Adrenal gland (tissue), 12 donors: ENCODE measurements around the gene NEDD1. TPM values are rescaled to one million over a fixed set of nuclear protein-coding genes. Genes with fewer than 3 reads are reported as not detected.

Experiments
- DNase-seq, 7 donors: peaks; one replicate each; pipeline ENCODE4 v3.0.0-alpha.2; 2019 to 2020
- H3K27ac ChIP-seq, 5 donors: fragments of 200-600 bp; sonication (generic) in 4 of 5; 1 replicate in 3 of 5; 2 replicates in 2 of 5; pipeline versions ENCODE4 v1.5.1 to v1.8.0; 2016 to 2020; ENCODE audit warnings: mild to moderate bottlenecking in 1 of 5
- H3K27me3 ChIP-seq: fragments of 200-600 bp; 2 replicates; pipeline ENCODE4 v1.8.0; 2021
- H3K36me3 ChIP-seq, 2 donors: fragments of 200-600 bp; replicated peaks in 1 of 2; 1 replicate in 1 of 2; 2 replicates in 1 of 2; pipeline versions ENCODE4 v1.5.1 to v1.8.0; 2018 to 2022
- H3K4me1 ChIP-seq, 2 donors: fragments of 200-600 bp; replicated peaks in 1 of 2; 1 replicate in 1 of 2; 2 replicates in 1 of 2; pipeline versions ENCODE4 v1.5.1 to v1.8.0; 2018 to 2021
- H3K4me3 ChIP-seq, 4 donors: fragments of 200-600 bp; sonication (generic) in 3 of 4; one replicate each; pipeline ENCODE4 v1.5.1; 2016 to 2018
- H3K9me3 ChIP-seq, 3 donors: fragments of 200-600 bp; sonication (generic) in 1 of 3; replicated peaks in 1 of 3; 1 replicate in 2 of 3; 2 replicates in 1 of 3; pipeline versions ENCODE4 v1.5.1 to v1.8.0; 2016 to 2021
- CTCF ChIP-seq, 6 experiments: fragments of 450-650 bp in 4 of 6; fragments of 200-600 bp in 2 of 6; sonication (generic) in 1 of 6; IDR thresholded peaks; 1 replicate in 5 of 6; 2 replicates in 1 of 6; pipeline versions ENCODE4 v1.5.1 to v1.8.0; 2016 to 2021; ENCODE audit warnings: antibody characterized with exemption in 6 of 6, mild to moderate bottlenecking in 2 of 6, moderate library complexity in 1 of 6
- POLR2A ChIP-seq, 2 donors: fragments of 450-650 bp; IDR thresholded peaks; one replicate each; pipeline ENCODE4 v1.6.1; 2017; ENCODE audit warnings: antibody characterized with exemption in 2 of 2, mild to moderate bottlenecking in 2 of 2, moderate library complexity in 1 of 2
- WGBS, 4 donors: extraction: QIAGEN DNeasy Blood & Tissue Kit in 2 of 4; methylation state at CpG; one replicate each; pipeline versions ENCODE4 v1.1.5 to v1.1.7; 2013 to 2017; 5-methylcytosine and 5-hydroxymethylcytosine counted together
- intact Hi-C, 2 donors: fragments of 100-400 bp; cut with DNase I; formaldehyde crosslinking; loops; one replicate each; pipeline versions ENCODE4 v1.14.1 to v1.15.0; 2022 to 2023
- polyA plus RNA-seq, 3 donors: library from polyadenylated mRNA; stranded (reverse); fragments of 200-250 nt in 2 of 3; fragments of 350-450 nt in 1 of 3; fragmentation: Illumina TruSeq in 1 of 3; extraction: RNeasy Lipid Tissue Mini Kit (QIAGEN cat#74804) in 1 of 3; gene quantifications; one replicate each; pipeline ENCODE4 v1.2.3, GENCODE V29; 2013 to 2014
- total RNA-seq, 9 donors: library from RNA; depleted of rRNA in 4 of 9; stranded (reverse); fragments of >200 nt in 4 of 9; fragments of 120-200 nt in 1 of 9; fragmentation: NEBNext Ultra II Directional in 1 of 9; extraction: Animal tissue kit (Norgen Biotek cat#: 25700) in 1 of 9; gene quantifications; one replicate each; pipeline versions ENCODE4 v1.1.0 to v1.2.4, GENCODE V29; 2013 to 2023
- donor health status: healthy with polysubstance abuse.
- donor health status: Bipolar disorder and iron deficiency.
- donor health status: DM: yes; HTN: yes; CAD: no.
- donor health status: DM: no; HTN: no; CAD: no.
- donor health status: DM: no; HTN: no; CAD: no.
- donor health status: DM: yes; HTN: yes; CAD: no.

Gene NEDD1
- total and polyA plus RNA-seq, 12 donors = 3.5 to 17.6 (median 11.5) TPM

DNA sequence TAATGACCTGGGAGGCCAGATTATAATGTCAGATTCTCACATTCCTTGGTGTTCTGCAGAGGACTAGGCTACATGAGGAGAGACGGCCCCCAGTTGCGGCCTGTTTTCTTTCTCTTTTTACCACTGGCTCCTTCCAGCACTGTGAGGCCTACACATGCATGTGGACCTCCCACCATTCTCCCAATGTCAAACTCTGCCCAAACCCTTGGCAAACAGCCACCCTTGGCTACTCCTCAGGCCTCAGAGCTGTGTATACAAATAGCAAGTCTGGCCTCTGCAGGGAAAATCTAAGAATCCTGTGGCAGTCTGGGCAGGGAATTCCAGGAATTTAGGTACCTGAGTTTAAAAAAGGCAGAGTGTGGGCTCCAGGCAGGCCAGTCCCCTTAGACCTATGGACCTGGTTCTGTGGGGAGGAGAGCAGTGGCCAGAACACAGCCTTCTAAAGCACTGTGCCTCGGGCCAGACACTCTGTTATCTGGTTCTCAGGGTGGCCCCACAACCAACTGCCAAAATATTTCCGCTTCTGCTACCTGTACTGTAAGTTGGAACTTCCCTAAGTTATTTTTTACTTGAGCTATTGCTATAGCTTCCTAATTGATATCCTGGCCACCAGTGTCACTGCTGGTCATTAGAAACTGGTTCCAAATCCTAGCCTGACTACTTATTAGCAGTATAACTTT, 19.9 kb upstream of the NEDD1 start:
- H3K27me3 ChIP-seq = no peaks in the 10 kb centered on the region
- H3K36me3 ChIP-seq = no peaks in the 10 kb centered on the region
- no peak overlapping the region for H3K4me3 ChIP-seq
- 74 to 83% (median 79%) methylated on average over 4 of the region's 4 CpGs for WGBS, 4 donors
- TF ChIP-seq POLR2A (IDR thresholded peaks at IDR 0.05) = no peak
- no peak for TF ChIP-seq CTCF (IDR thresholded peaks at IDR 0.05)
- no peak overlapping the region for H3K27ac ChIP-seq
- DNase-seq = no peak
- H3K4me1 ChIP-seq = no peaks in the 10 kb centered on the region
- intact Hi-C loops = no loop called here
- no peaks in the 10 kb centered on the region for H3K9me3 ChIP-seq

- no peaks in the 10 kb centered on the region for H3K4me1 ChIP-seq
- H3K27ac ChIP-seq = no peak overlapping the region
- no peaks in the 10 kb centered on the region for H3K27me3 ChIP-seq
- no peaks in the 10 kb centered on the region for H3K36me3 ChIP-seq
- WGBS, 4 donors = 32 to 40% (median 36%) methylated on average over 5 of the region's 5 CpGs
- no peak for DNase-seq
- intact Hi-C loops = no loop called here
- no peak overlapping the region for H3K4me3 ChIP-seq
- no peaks in the 10 kb centered on the region for H3K9me3 ChIP-seq
- no peak for TF ChIP-seq POLR2A (IDR thresholded peaks at IDR 0.05)
- no peak for TF ChIP-seq CTCF (IDR thresholded peaks at IDR 0.05)
These were observed 17.7 kb upstream of the NEDD1 start for GRCh38 chr12:96889273-96889933.

- Histone ChIP-seq H3K27me3 (no peaks in the 10 kb centered on the region), H3K4me3 (no peak overlapping the region), H3K4me1 (no peaks in the 10 kb centered on the region), H3K27ac (no peak overlapping the region), H3K9me3 (no peaks in the 10 kb centered on the region), H3K36me3 (no peaks in the 10 kb centered on the region)
- WGBS, 4 donors = 82 to 85% (median 83%) methylated on average over 2 of the region's 2 CpGs
- intact Hi-C loops = no loop called here
- TF ChIP-seq POLR2A (IDR thresholded peaks at IDR 0.05) (no peak), CTCF (IDR thresholded peaks at IDR 0.05) (no peak)
- no peak for DNase-seq
These were observed 16.7 kb upstream of the NEDD1 start for GRCh38 chr12:96890331-96890730.

GRCh38 chr12:96892104-96892503, 15.0 kb upstream of the NEDD1 start:
- Histone ChIP-seq H3K36me3 (no peaks in the 10 kb centered on the region), H3K9me3 (no peaks in the 10 kb centered on the region), H3K4me3 (no peak overlapping the region), H3K4me1 (no peaks in the 10 kb centered on the region), H3K27me3 (no peaks in the 10 kb centered on the region), H3K27ac (no peak overlapping the region)
- TF ChIP-seq POLR2A (IDR thresholded peaks at IDR 0.05) (no peak), CTCF (IDR thresholded peaks at IDR 0.05) (no peak)
- DNase-seq = no peak
- intact Hi-C loops = no loop called here
- WGBS, 4 donors = 73 to 81% (median 77%) methylated on average over 3 of the region's 3 CpGs
